GM19240 (cell line): ENCODE measurements around the gene ST7.

ENCODE experiments used
- DNase-seq: peaks from one replicate; pipeline ENCODE4 v3.0.0; 2011; ENCODE audit warnings: low spot score; ENCODE audit not compliant: insufficient read length

Gene ST7

GRCh38 chr7:117264716-117265115, 311.4 kb downstream of the ST7 start:
- no peak for DNase-seq

DNA sequence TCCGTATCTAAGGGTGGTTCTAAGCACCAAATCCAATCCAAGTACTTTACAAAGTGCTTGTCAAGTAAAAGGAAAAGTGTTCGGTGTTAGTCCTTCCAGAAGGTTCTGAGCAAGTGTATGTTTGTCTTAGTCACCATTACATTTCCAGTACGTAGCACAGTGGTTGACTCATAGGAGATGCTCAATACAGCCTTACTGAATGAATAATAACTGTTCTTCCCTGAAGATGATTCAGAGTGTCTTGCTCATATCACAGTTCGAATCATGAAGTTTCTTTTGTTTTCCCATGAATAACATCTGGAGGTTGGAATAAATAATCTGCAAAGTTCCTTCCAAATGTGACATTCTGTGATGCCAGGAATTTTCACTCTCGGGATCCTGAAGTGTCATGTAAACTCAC, 316.1 kb downstream of the ST7 start:
- DNase-seq, result no peak

GRCh38 chr7:117269886-117270285, 316.6 kb downstream of the ST7 start:
- DNase-seq, result no peak

DNA sequence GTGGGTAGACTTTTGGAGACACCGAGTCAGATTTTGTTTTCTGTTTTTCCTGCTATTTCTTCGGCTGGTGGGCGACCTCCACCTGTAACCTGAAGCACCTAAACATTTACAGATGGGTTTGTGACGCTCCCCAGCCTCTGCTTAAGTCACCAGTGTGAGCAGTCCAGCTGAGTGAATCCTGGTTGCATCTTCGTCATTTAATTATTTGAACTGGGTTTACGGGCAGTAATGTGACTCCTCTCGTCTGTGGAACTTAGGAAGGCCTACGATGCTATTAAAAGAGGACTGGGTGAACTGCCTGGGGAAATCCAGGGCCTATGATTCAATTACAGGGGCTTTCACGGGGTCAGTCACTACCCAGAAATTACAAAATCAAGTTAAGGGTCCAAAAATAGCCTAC, 317.1 kb downstream of the ST7 start:
- DNase-seq, result no peak

- DNase-seq, result no peak
These were observed 318.3 kb downstream of the ST7 start for GRCh38 chr7:117271566-117271965.

DNA sequence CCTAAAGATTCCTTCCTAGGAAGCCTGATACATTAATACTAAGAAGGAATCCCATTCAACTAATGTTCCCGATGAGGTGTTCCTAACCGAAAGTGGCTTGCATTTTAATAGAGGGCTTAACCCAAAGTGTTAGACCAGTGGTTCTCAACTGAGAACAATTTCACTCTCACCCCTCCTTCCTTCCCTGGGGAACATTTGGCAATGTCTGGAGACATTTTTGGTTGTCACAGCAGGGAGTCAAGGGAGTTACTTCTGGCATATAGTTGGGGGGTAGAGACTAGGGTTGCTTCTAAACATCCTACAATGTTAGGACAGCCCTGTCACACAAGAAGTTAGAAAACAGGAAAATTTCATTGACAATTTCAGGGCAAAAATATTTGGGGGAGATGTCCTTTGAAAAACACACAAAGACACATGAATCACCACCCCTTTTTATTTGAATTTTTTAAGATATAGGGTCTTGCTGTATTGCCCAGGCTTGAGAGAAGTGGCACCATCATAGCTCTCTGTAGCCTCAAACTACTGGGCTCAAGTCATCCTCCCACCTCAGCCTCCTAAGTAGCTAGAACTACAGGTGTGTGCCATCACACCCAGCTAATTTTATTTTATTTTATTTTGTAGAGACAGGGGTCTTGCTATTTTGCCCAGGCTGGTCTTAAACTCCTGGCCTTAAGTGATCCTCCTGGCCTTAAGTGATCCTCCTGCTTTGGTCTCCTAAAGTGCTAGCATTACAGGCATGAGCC, 318.9 kb downstream of the ST7 start:
- DNase-seq, result no peak

DNA sequence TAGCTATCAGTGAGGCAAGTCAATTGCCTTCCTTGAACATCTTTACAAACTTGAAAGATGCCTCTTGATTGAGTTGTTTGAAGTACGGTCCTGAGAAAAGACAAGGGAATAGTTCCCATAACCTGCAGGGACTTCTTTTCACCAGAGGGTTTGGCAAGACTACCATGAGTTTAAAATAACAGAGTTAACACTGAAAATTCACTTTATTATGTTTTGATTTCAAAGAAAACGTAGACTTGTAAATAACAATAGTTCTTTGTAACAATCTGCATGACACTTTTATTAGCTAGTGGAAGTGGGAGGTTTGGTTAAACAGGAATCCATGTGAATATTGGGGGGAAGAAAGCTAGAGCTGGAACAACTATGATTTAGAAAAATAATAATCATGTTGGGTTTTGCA, 320.0 kb downstream of the ST7 start:
- no peak for DNase-seq

DNA sequence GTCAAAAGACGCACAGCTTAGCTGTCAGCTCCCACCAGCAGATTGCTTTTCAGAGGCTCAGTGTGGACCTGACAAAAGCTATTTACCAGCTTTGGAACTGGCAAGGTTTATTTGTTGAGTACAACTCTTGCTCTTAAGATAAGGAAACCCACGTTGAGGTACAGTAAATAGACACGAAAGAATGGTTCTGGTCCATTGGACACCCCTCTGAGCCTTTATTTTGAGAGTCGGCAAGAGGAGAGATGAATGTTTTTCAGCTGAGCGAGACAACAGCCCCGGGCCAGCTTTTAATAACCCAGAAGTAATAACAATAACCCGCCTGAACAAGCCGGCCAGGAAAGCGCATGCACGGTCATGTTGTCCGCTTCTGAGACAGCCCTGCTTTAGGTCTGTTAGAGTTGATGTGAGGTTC, 320.5 kb downstream of the ST7 start:
- no peak for DNase-seq

DNA sequence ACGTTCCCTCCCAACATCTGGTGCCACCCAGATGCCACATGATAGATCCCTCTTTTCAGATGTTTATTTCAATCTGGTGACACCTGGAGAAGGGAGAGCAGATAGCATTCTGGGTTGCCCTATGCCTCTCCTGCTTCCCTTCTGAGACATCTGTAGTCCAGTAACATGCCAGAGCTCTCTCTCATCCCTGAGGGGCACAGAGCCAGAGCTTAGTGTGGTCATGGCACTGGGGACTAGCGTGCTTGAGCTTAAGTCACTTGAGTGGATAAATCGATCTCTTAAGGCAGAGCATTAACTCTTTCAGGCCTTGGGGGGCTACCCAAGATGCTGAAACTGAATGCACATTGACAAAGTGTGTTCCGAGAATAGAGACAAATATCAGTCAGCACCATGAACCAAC, 321.6 kb downstream of the ST7 start:
- no peak for DNase-seq

DNA sequence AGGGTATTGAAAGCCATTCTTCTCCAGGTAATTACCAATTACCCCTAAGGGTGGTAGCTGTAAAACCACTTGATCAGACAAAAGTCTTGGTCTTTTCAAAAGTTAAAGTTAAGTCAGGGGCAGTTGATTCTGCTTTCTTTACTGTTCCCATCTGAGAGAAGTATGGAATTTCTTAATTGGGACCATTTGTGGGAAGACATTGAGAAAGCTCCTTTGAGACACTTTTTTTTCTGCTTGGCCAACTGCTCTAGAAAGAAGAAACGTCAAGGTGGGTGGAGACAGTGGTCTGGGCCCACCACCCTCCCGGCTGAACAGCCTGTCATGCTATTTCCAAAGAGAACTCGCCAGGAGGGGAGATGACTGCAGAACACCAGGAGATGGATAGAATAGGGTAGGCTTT, 324.3 kb downstream of the ST7 start:
- DNase-seq, result no peak

GRCh38 chr7:117278040-117278439, 324.7 kb downstream of the ST7 start:
- DNase-seq, result no peak

- DNase-seq, result no peak
These were observed 325.9 kb downstream of the ST7 start for GRCh38 chr7:117279203-117279602.
